Ovary (tissue), 9 donors: Measurements from ENCODE around the gene MMP24. TPM values are rescaled to one million over a fixed set of nuclear protein-coding genes. Genes with fewer than 3 reads are reported as not detected.

Source experiments
- DNase-seq, 5 donors: peaks; one replicate each; pipeline ENCODE4 v3.0.0-alpha.2; 2019 to 2020
- H3K27ac ChIP-seq, 2 donors: fragments of 200-600 bp; one replicate each; pipeline versions ENCODE4 v1.5.1 to v1.8.0; 2019 to 2022
- H3K27me3 ChIP-seq: fragments of 200-600 bp; one replicate; pipeline ENCODE4 v1.8.0; 2022
- H3K36me3 ChIP-seq: fragments of 200-600 bp; sonication (generic); one replicate; pipeline ENCODE4 v1.5.1; 2019
- H3K4me1 ChIP-seq: one replicate; pipeline ENCODE4 v1.8.1; 2013; ENCODE audit warnings: mild to moderate bottlenecking, moderate library complexity; ENCODE audit not compliant: insufficient read depth
- H3K4me3 ChIP-seq: fragments of 200-600 bp; sonication (generic); one replicate; pipeline ENCODE4 v1.5.1; 2017
- H3K9me3 ChIP-seq, 2 donors: fragments of 200-600 bp in 1 of 2; sonication (generic) in 1 of 2; one replicate each; pipeline versions ENCODE4 v1.5.1 to v1.8.1; 2013 to 2019; ENCODE audit warnings: mild to moderate bottlenecking in 1 of 2, moderate library complexity in 1 of 2
- EP300 ChIP-seq: sonication (generic); formaldehyde crosslinking; IDR thresholded peaks from one replicate; pipeline ENCODE4 v1.6.1; 2017; ENCODE audit warnings: antibody characterized with exemption
- POLR2A ChIP-seq: fragments of 450-650 bp; IDR thresholded peaks from one replicate; pipeline ENCODE4 v1.6.1; 2017; ENCODE audit warnings: antibody characterized with exemption, mild to moderate bottlenecking, moderate library complexity
- WGBS, 3 donors: extraction: QIAGEN DNeasy Blood & Tissue Kit in 1 of 3; methylation state at CpG; one replicate each; pipeline versions ENCODE4 v1.1.5 to v1.1.7; 2013 to 2017; 5-methylcytosine and 5-hydroxymethylcytosine counted together
- intact Hi-C, 4 donors: fragments of 100-400 bp; cut with DNase I; formaldehyde crosslinking; loops; one replicate each; pipeline versions ENCODE4 v1.11.0 to v1.15.1; 2022 to 2023
- polyA plus RNA-seq, 2 donors: library from polyadenylated mRNA; stranded (reverse); fragments of 200-250 nt in 1 of 2; fragments of 350-450 nt in 1 of 2; fragmentation: Illumina TruSeq in 1 of 2; extraction: RNeasy Lipid Tissue Mini Kit (QIAGEN cat#74804) in 1 of 2; gene quantifications; one replicate each; pipeline ENCODE4 v1.2.3, GENCODE V29; 2013 to 2014
- small RNA-seq: library from RNA; depleted of rRNA; stranded (forward); fragments of <200 nt; gene quantifications from one replicate; pipeline ENCODE3, GENCODE V24; 2016
- total RNA-seq, 7 donors: library from RNA; depleted of rRNA in 2 of 7; stranded (reverse); fragments of >200 nt in 2 of 7; fragmentation: NEBNext Ultra II Directional in 3 of 7; extraction: Animal tissue kit (Norgen Biotek cat#: 25700) in 3 of 7; gene quantifications; one replicate each; pipeline versions ENCODE4 v1.1.0 to v1.2.4, GENCODE V29; 2016 to 2023
- TF ChIP-seq, protein P1 (sequence below), 3 donors: fragments of 450-650 bp in 2 of 3; fragments of 200-600 bp in 1 of 3; IDR thresholded peaks; one replicate each; pipeline versions ENCODE4 v1.5.1 to v1.8.0; 2016 to 2022; ENCODE audit warnings: antibody characterized with exemption in 3 of 3, mild to moderate bottlenecking in 1 of 3
- donor health status: DM: no; HTN: no; CAD: no; lungs with moderate emphysema.
- donor health status: DM: no; HTN: no; CAD: no.
- donor health status: Bipolar disorder and iron deficiency.
- donor health status: DM: yes; HTN: yes; CAD: no.
- donor health status: DM: no; HTN: no; CAD: no.
- donor health status: DM: yes; HTN: yes; CAD: no.

MMP24 gene
- total and polyA plus RNA-seq, 9 donors: 0.20 to 10.8 (median 0.67) TPM

DNA sequence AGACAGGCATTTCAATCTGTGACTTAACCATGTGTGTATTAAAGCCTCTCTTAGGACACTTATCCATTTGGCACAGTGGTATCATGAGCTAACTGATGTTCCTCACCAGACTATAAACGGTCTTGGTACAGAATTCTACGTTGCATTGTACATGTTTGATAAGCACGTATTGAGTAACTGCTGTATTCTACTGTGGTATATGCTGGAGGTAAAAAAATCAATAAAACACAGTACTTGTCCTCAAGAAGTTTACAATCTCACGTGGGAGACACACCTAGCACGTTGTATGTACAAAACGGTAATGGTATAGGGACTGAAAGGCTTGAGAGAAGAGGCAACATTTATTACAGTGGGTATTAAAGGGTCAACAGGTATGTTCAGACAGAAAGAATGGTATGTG, 98.9 kb downstream of the MMP24 start:
- 88 to 89% (median 88%) methylated on average over 6 of the region's 6 CpGs for WGBS, 3 donors
- DNase-seq: no peak
- no peak overlapping the region for H3K4me3 ChIP-seq
- TF ChIP-seq, protein P1, sequence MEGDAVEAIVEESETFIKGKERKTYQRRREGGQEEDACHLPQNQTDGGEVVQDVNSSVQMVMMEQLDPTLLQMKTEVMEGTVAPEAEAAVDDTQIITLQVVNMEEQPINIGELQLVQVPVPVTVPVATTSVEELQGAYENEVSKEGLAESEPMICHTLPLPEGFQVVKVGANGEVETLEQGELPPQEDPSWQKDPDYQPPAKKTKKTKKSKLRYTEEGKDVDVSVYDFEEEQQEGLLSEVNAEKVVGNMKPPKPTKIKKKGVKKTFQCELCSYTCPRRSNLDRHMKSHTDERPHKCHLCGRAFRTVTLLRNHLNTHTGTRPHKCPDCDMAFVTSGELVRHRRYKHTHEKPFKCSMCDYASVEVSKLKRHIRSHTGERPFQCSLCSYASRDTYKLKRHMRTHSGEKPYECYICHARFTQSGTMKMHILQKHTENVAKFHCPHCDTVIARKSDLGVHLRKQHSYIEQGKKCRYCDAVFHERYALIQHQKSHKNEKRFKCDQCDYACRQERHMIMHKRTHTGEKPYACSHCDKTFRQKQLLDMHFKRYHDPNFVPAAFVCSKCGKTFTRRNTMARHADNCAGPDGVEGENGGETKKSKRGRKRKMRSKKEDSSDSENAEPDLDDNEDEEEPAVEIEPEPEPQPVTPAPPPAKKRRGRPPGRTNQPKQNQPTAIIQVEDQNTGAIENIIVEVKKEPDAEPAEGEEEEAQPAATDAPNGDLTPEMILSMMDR (IDR thresholded peaks at IDR 0.05): no peak
- TF ChIP-seq POLR2A: no peak
- TF ChIP-seq EP300: no peak
- intact Hi-C loops: no loop called here
- H3K9me3 ChIP-seq: no peaks in the 10 kb centered on the region
- H3K36me3 ChIP-seq: no peaks in the 10 kb centered on the region
- peaks cover 2% of the 10 kb centered on the region for H3K4me1 ChIP-seq
- H3K27ac ChIP-seq: no peak overlapping the region
- no peaks in the 10 kb centered on the region for H3K27me3 ChIP-seq

DNA sequence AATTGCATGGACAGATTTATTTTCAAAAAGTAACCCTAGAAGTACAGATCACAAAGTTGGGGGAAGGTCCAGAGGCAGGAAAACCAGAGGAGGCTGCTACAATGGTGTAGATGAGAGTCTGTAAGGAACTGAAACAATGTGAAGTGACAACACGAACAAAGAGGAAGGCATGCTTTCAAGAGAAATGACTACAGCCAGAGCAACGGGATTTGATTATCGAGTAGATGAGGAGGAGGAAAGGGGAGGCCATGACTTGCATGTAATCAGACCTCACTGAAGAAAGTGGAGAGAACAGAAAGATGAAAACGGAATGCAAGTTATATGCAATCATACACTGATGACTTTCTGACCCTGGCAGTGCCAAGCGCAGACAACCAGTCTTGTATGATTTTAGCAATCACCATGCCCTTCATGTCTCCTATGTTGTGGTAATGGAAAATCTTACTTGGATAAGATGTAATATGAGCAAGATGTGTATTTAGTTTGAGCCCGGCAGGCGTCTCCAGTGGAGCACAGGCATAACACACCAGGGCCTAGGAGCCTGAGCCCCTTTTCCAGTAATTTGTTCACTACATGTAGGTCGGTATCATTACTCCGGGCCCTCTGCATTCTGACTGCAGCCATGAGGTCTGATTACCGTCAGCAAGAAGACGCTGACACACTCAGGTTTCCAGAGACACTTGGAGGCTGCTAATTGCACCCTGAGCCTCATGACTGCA, 99.7 kb downstream of the MMP24 start:
- no peak overlapping the region for H3K27ac ChIP-seq
- H3K4me1 ChIP-seq: peaks cover 2% of the 10 kb centered on the region
- H3K27me3 ChIP-seq: no peaks in the 10 kb centered on the region
- no peak for DNase-seq
- H3K9me3 ChIP-seq: no peaks in the 10 kb centered on the region
- TF ChIP-seq, protein P1 (IDR thresholded peaks at IDR 0.05): no peak
- no peak for TF ChIP-seq EP300
- intact Hi-C loops: no loop called here
- no peak overlapping the region for H3K4me3 ChIP-seq
- WGBS, 3 donors: 78 to 81% (median 81%) methylated on average over 11 of the region's 11 CpGs
- H3K36me3 ChIP-seq: no peaks in the 10 kb centered on the region

Small RNA genes within 50 kb of the gene (small RNA-seq; reads per million reads assigned to genes)
- gene MT1P3 (not detected), gene RNA5SP483 (not detected)

Other genes with a start within 250 kb of the MMP24 start
- 10 to 100 TPM; 32.9 to 41.5 (median 40.7) TPM for gene TRPC4AP, start 133.9 kb upstream of the MMP24 start, total RNA-seq
- 10 to 100 TPM; 30.5 to 51.8 TPM for gene TRPC4AP, start 133.9 kb upstream of the MMP24 start, polyA plus RNA-seq
- 10 to 100 TPM in 5 of 7 donors, 1 to 10 TPM in 2; 6.4 to 14.9 (median 13.4) TPM for gene EDEM2, start 79.4 kb upstream of the MMP24 start, total RNA-seq
- gene EDEM2, start 79.4 kb upstream of the MMP24 start, polyA plus RNA-seq: 10 to 100 TPM; 10.3 to 19.4 TPM
- 10 to 100 TPM in 6 of 7 donors, 1 to 10 TPM in 1; 9.1 to 38.4 (median 17.5) TPM for gene PROCR, start 54.6 kb upstream of the MMP24 start, total RNA-seq
- gene PROCR, start 54.6 kb upstream of the MMP24 start, polyA plus RNA-seq: 10 to 100 TPM; 24.9 to 40.2 TPM
- 10 to 100 TPM; 22.9 to 77.7 (median 65.8) TPM for gene MMP24OS, start 51.4 kb downstream of the MMP24 start, total RNA-seq
- 10 to 100 TPM; 20.5 to 42.4 TPM for gene MMP24OS, start 51.4 kb downstream of the MMP24 start, polyA plus RNA-seq
- gene EIF6, start 58.1 kb downstream of the MMP24 start, total RNA-seq: 10 to 100 TPM; 36.6 to 93.1 (median 69.8) TPM
- 10 to 100 TPM; 43.3 to 88.4 TPM for gene EIF6, start 58.1 kb downstream of the MMP24 start, polyA plus RNA-seq
- not detected for gene FAM83C, start 65.7 kb downstream of the MMP24 start, total RNA-seq
- not detected for gene FAM83C, start 65.7 kb downstream of the MMP24 start, polyA plus RNA-seq
- gene UQCC1, start 185.3 kb downstream of the MMP24 start, total RNA-seq: 10 to 100 TPM; 20.6 to 60.4 (median 43.4) TPM
- 10 to 100 TPM; 19.1 to 53.3 TPM for gene UQCC1, start 185.3 kb downstream of the MMP24 start, polyA plus RNA-seq
- under 1 TPM in 2 of 7 donors, not detected in 5; 0.33 to 0.36 TPM for gene GDF5, start 211.5 kb downstream of the MMP24 start, total RNA-seq
- gene GDF5, start 211.5 kb downstream of the MMP24 start, polyA plus RNA-seq: not detected
- 10 to 100 TPM; 20.6 to 44.2 (median 27.9) TPM for gene CEP250, start 228.9 kb downstream of the MMP24 start, total RNA-seq
- 10 to 100 TPM; 11.7 to 16.0 TPM for gene CEP250, start 228.9 kb downstream of the MMP24 start, polyA plus RNA-seq